K562 (cell line): ENCODE measurements around the gene FHL1. TPM values are rescaled to one million over a fixed set of nuclear protein-coding genes. Genes with fewer than 3 reads are reported as not detected.

Source experiments
- ATAC-seq: fragments of 200-7000 bp; cut with Tn5 transposase; 3 replicates; pipeline ENCODE4 v1.9.1; 2020; ENCODE audit warnings: moderate library complexity
- BruUV-seq: library from RNA; stranded (reverse); fragments of 400-500 nt; replicated peaks from 2 replicates; lab custom pipeline; 2021; lab: Mats Ljungman, UMichigan
- CTCF ChIA-PET: fragments of 300-600 bp; formaldehyde crosslinking; extraction: SDS; loops from one replicate; lab custom pipeline; 2021; ENCODE audit warnings: low intra/inter-chr PET ratio; lab: Yijun Ruan, JAX
- POLR2A ChIA-PET: fragments of 300-600, 350-650 bp; sonication (Branson Sonifier 250); formaldehyde crosslinking; extraction: SDS; loops from one replicate; lab custom pipeline; 2021; ENCODE audit warnings: antibody characterized with exemption, inconsistent platforms; lab: Yijun Ruan, JAX
- DNase-seq, 4 experiments: peaks; one replicate each; pipeline versions ENCODE4 v3.0.0 to v3.0.0-alpha.2; 2011 to 2018; ENCODE audit warnings: low spot score in 3 of 4, mixed read lengths in 3 of 4; ENCODE audit errors: extremely low read depth in 1 of 4
- FAIRE-seq: peaks from 2 replicates; lab custom pipeline; 2011; peaks lifted over from hg19 to GRCh38; lab: Jason Lieb, UNC
- H2AFZ ChIP-seq: 2 replicates; pipeline ENCODE4 v1.6.0; 2011; ENCODE audit warnings: low read depth, low read length, control low read depth, inconsistent platforms
- H3K27ac ChIP-seq: fragments of 200-600 bp; 3 replicates; pipeline ENCODE4 v1.8.0; 2011; ENCODE audit warnings: low read depth, mild to moderate bottlenecking, control low read depth, inconsistent platforms, low read length, moderate library complexity, mixed read lengths; ENCODE audit errors: extremely low read depth
- H3K27me3 ChIP-seq, 2 experiments: fragments of 300-600 bp in 1 of 2; 2 replicates in 1 of 2; 3 replicates in 1 of 2; pipeline versions ENCODE4 v1.6.0 to v1.8.0; 2011; ENCODE audit warnings: inconsistent platforms in 2 of 2, low read length in 2 of 2, mild to moderate bottlenecking in 1 of 2, mixed read lengths in 1 of 2, moderate library complexity in 1 of 2; ENCODE audit not compliant: control insufficient read depth in 2 of 2, insufficient read depth in 2 of 2
- H3K36me3 ChIP-seq: fragments of 300-600 bp; 3 replicates; pipeline ENCODE4 v1.8.0; 2011; ENCODE audit warnings: mild to moderate bottlenecking, low read length, inconsistent platforms; ENCODE audit not compliant: control insufficient read depth, insufficient read depth
- H3K4me1 ChIP-seq, 2 experiments: fragments of 200-600 bp in 1 of 2; replicated peaks in 1 of 2; 2 replicates in 1 of 2; 3 replicates in 1 of 2; pipeline versions ENCODE4 v1.5.1 to v1.8.0; 2011; ENCODE audit warnings: inconsistent platforms in 2 of 2, low read length in 2 of 2, mild to moderate bottlenecking in 1 of 2, mixed read lengths in 1 of 2, moderate library complexity in 1 of 2; ENCODE audit not compliant: control insufficient read depth in 2 of 2, insufficient read depth in 2 of 2
- H3K4me2 ChIP-seq: 2 replicates; pipeline ENCODE4 v1.6.1; 2011; ENCODE audit warnings: low read length, control low read depth, inconsistent platforms, mixed read lengths; ENCODE audit not compliant: insufficient read depth
- H3K4me3 ChIP-seq: fragments of 200-600 bp; sonication (generic), shearing (Covaris generic); 2 replicates; pipeline ENCODE4 v1.5.1; 2016; ENCODE audit warnings: control low read depth, inconsistent platforms
- H3K79me2 ChIP-seq: fragments of 200-600 bp; 3 replicates; pipeline ENCODE4 v1.8.0; 2011; ENCODE audit warnings: low read length, inconsistent platforms; ENCODE audit not compliant: control insufficient read depth, insufficient read depth
- H3K9ac ChIP-seq, 2 experiments: 2 replicates each; pipeline versions ENCODE4 v1.6.0 to v1.6.1; 2011; ENCODE audit warnings: low read depth in 2 of 2, low read length in 2 of 2, control low read depth in 1 of 2, inconsistent platforms in 1 of 2, mild to moderate bottlenecking in 1 of 2, mixed read lengths in 1 of 2; ENCODE audit not compliant: insufficient read depth in 1 of 2
- H3K9me1 ChIP-seq: one replicate; pipeline ENCODE4 v1.6.0; 2011; ENCODE audit warnings: inconsistent platforms, mild to moderate bottlenecking, low read length, moderate library complexity; ENCODE audit not compliant: control insufficient read depth, insufficient read depth
- H3K9me3 ChIP-seq: replicated peaks from 2 replicates; pipeline ENCODE4 v1.5.1; 2011; ENCODE audit warnings: low read depth, low read length, inconsistent platforms; ENCODE audit not compliant: control insufficient read depth, insufficient read depth
- H4K20me1 ChIP-seq: replicated peaks from 2 replicates; pipeline ENCODE4 v1.6.1; 2011; ENCODE audit warnings: low read length, inconsistent platforms, mixed read lengths; ENCODE audit not compliant: control insufficient read depth, insufficient read depth
- AFF4 ChIP-seq: sonication (generic); formaldehyde crosslinking; IDR thresholded peaks from 2 replicates; pipeline ENCODE4 v1.8.0; 2023; ENCODE audit warnings: mild to moderate bottlenecking, missing genetic modification reagents
- C11orf30 ChIP-seq: fragments of 450-650 bp; IDR thresholded peaks from 2 replicates; pipeline ENCODE4 v1.6.1; 2016; ENCODE audit warnings: low read depth, mild to moderate bottlenecking
- ELF4 ChIP-seq: fragments of 450-650 bp; formaldehyde crosslinking; IDR thresholded peaks from 2 replicates; pipeline ENCODE4 v1.4.0; 2022; ENCODE audit warnings: missing genetic modification characterization
- FOSL1 ChIP-seq: fragments of 200-800 bp; sonication (Bioruptor generic); conservative IDR thresholded peaks from 2 replicates; pipeline ENCODE4 v1.6.1; 2016; ENCODE audit warnings: missing genetic modification characterization, missing compliant biosample characterization
- KDM2B ChIP-seq: fragments of 250-450 bp; sonication (Bioruptor Pico); IDR thresholded peaks from 2 replicates; pipeline ENCODE4 v1.8.0; 2021; ENCODE audit warnings: mild to moderate bottlenecking, moderate library complexity
- L3MBTL2 ChIP-seq: fragments of 450-650 bp; IDR thresholded peaks from 2 replicates; pipeline ENCODE4 v1.6.1; 2016; ENCODE audit warnings: mild to moderate bottlenecking, moderate library complexity
- MCM3 ChIP-seq: fragments of 450-650 bp; IDR thresholded peaks from 2 replicates; pipeline ENCODE4 v1.6.1; 2016
- SMAD3 ChIP-seq: fragments of 450-650 bp; formaldehyde crosslinking; conservative IDR thresholded peaks from 2 replicates; pipeline ENCODE4 v1.4.0; 2020; ENCODE audit warnings: mild to moderate bottlenecking
- THAP7 ChIP-seq: fragments of 250-450 bp; sonication (Bioruptor Pico); IDR thresholded peaks from 2 replicates; pipeline ENCODE4 v1.5.0; 2021
- ZBTB11 ChIP-seq, 3 experiments: fragments of 200-800 bp in 1 of 3; fragments of 250-450 bp in 1 of 3; fragments of 450-650 bp in 1 of 3; sonication (Bioruptor Pico) in 1 of 3; sonication (Bioruptor generic) in 1 of 3; formaldehyde crosslinking in 1 of 3; IDR thresholded peaks; 2 replicates each; pipeline versions ENCODE4 v1.6.1 to v1.8.0; 2016 to 2022; ENCODE audit warnings: mild to moderate bottlenecking in 2 of 3, missing genetic modification characterization in 2 of 3, missing compliant biosample characterization in 1 of 3, moderate library complexity in 1 of 3
- ZNF239 ChIP-seq: fragments of 250-450 bp; sonication (Bioruptor Pico); IDR thresholded peaks from 2 replicates; pipeline ENCODE4 v1.4.0; 2020; ENCODE audit warnings: mild to moderate bottlenecking
- ZNF253 ChIP-seq: fragments of 250-450 bp; sonication (Bioruptor Pico); conservative IDR thresholded peaks from 2 replicates; pipeline ENCODE4 v1.6.1; 2021; ENCODE audit warnings: mild to moderate bottlenecking
- ZNF644 ChIP-seq: fragments of 200-800 bp; sonication (Bioruptor generic); IDR thresholded peaks from 2 replicates; pipeline ENCODE4 v1.6.1; 2016; ENCODE audit warnings: low read depth, missing genetic modification characterization, missing compliant biosample characterization
- ZNF77 ChIP-seq: fragments of 250-450 bp; sonication (Bioruptor Pico); IDR thresholded peaks from 2 replicates; pipeline ENCODE4 v1.5.0; 2020
- ZNF780A ChIP-seq: fragments of 250-450 bp; sonication (Bioruptor Pico); IDR thresholded peaks from 2 replicates; pipeline ENCODE4 v1.5.0; 2021; ENCODE audit warnings: mild to moderate bottlenecking
- WGBS: fragments of 100-300 bp; shearing (Covaris generic); methylation state at CpG from one replicate; pipeline ENCODE4 v1.1.6; 2016; ENCODE audit warnings: low coverage, mixed read lengths; ENCODE audit not compliant: insufficient coverage; ENCODE audit errors: missing lambda C conversion rate; 5-methylcytosine and 5-hydroxymethylcytosine counted together
- in situ Hi-C: fragments of 300-500 bp; cut with MboI; formaldehyde crosslinking; loops from 4 replicates; pipeline ENCODE4 v1.15.0; 2018; ENCODE audit warnings: inconsistent platforms, mixed read lengths
- intact Hi-C: fragments of 100-400 bp; cut with micrococcal nuclease; formaldehyde crosslinking; loops from 2 replicates; pipeline ENCODE4 v1.14.2; 2022
- polyA plus RNA-seq, 8 experiments: library from polyadenylated mRNA; depleted of rRNA in 4 of 8; stranded (reverse) in 5 of 8; unstranded in 3 of 8; fragments of >200 nt; fragmentation: Nextera tagmentation in 2 of 8; fragmentation: Illumina TruSeq in 1 of 8; extraction: Ambion mirVana in 2 of 8; extraction: Trizol in 1 of 8; gene quantifications; 2 replicates each; pipeline versions ENCODE4 v1.2.1 to v1.2.3, GENCODE V29; 2011 to 2014; ENCODE audit warnings: inconsistent platforms in 1 of 8, missing spikeins in 1 of 8
- total RNA-seq, 7 experiments: library from RNA; depleted of rRNA in 6 of 7; stranded (reverse); fragments of >200 nt in 6 of 7; fragmentation: Illumina TruSeq in 2 of 7; extraction: Trizol in 2 of 7; gene quantifications; 2 replicates each; pipeline versions ENCODE4 v1.2.1 to v1.2.3, GENCODE V29; 2011 to 2021; ENCODE audit warnings: low replicate concordance in 1 of 7

FHL1 gene
- total and polyA plus RNA-seq, 9 of the 15 experiments (the other 6 are each of a cell fraction or from before 2014, with no cell fraction given), result 0.03 to 3.0 (median 0.13) TPM; not detected in 1

- no peak overlapping the region for H3K4me2 ChIP-seq
- no peaks in the 10 kb centered on the region for H3K9me1 ChIP-seq
- no peaks in the 10 kb centered on the region for H3K79me2 ChIP-seq
- DNase-seq (no peak), ATAC-seq (no peak), FAIRE-seq (no peak)
- no peaks in the 10 kb centered on the region for H3K36me3 ChIP-seq
- no peak overlapping the region for H3K4me3 ChIP-seq
- 10% methylated on average over 3 of the region's 4 CpGs for WGBS
- ChIA-PET CTCF (no interaction called here), POLR2A (interaction anchor here (1.1 kb wide), 1 partner anchor 9 kb away, joined by 5 read pairs; no protein-coding TSS in a partner anchor)
- H2AFZ ChIP-seq, result no peak overlapping the region
- H4K20me1 ChIP-seq, result no peaks in the 10 kb centered on the region
- H3K27me3 ChIP-seq, result peaks cover 2 to 23% of the 10 kb centered on the region in 2 experiments
- intact Hi-C loops (loop anchor here (5.0 kb wide), 1 partner anchor 180 kb away; no protein-coding TSS in a partner anchor), in situ Hi-C loops (no loop called here)
- TF ChIP-seq SMAD3 (no peak), THAP7 (CRISPR knock-in tag) (no peak), KDM2B (CRISPR knock-in tag) (no peak), L3MBTL2 (no peak), AFF4 (CRISPR knock-in tag) (no peak), ELF4 (CRISPR knock-in tag) (no peak), MCM3 (no peak), ZNF239 (no peak), ZNF780A (CRISPR knock-in tag) (no peak), C11orf30 (no peak), ZNF644 (tag) (no peak), ZBTB11 (CRISPR knock-in tag; IDR thresholded peaks at IDR 0.05) (no peak), ZNF253 (no peak), FOSL1 (tag) (no peak), ZNF77 (CRISPR knock-in tag) (no peak)
- no TSS peak for BruUV-seq
- no peak overlapping the region for H3K27ac ChIP-seq
- H3K9ac ChIP-seq, result no peak overlapping the region
- no peaks in the 10 kb centered on the region for H3K9me3 ChIP-seq
- peaks cover 0 to 3% of the 10 kb centered on the region in 2 experiments; a peak in 2 of 5 replicates for H3K4me1 ChIP-seq
Observed at GRCh38 chrX:136207546-136207945, 60.2 kb downstream of the FHL1 start.
